Stomach (tissue), 4 donors: ENCODE results near the gene SCGB2B2.

ENCODE experiments used
- EP300 ChIP-seq: sonication (generic); formaldehyde crosslinking; IDR thresholded peaks from one replicate; pipeline ENCODE4 v1.6.1; 2017; ENCODE audit warnings: antibody characterized with exemption
- POLR2AphosphoS5 ChIP-seq, 3 donors: sonication (generic); formaldehyde crosslinking; IDR thresholded peaks; one replicate each; pipeline ENCODE4 v1.6.1; 2016; ENCODE audit warnings: antibody characterized with exemption in 3 of 3
- TF ChIP-seq, protein P1 (sequence below), 7 experiments: fragments of 450-650 bp in 4 of 7; fragments of 200-600 bp in 3 of 7; sonication (generic) in 3 of 7; IDR thresholded peaks; one replicate each; pipeline ENCODE4 v1.5.1; 2016 to 2019; ENCODE audit warnings: antibody characterized with exemption in 7 of 7, control low read depth in 2 of 7, mild to moderate bottlenecking in 1 of 7

DNA sequence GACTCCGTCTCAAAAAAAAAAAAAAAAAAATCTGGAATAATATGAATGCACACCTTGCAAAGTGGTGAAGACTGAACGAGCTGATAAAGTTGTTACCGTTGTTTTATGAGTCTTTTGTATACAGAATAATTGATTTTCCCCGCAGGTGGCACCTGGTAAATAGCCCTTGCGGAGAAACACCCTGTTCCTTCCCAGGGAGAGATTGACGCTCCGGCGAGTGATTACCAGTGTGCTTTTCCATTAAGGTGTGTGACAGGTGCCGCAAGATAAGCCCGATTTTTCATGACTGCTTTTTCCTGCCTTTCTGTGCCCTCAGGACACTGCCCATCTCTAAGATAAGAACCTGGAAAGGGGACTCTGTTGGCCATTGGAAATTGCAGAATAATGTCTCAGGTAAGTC, 1.5 kb upstream of the SCGB2B2 start:
- no peak for TF ChIP-seq EP300
- TF ChIP-seq, protein P1, sequence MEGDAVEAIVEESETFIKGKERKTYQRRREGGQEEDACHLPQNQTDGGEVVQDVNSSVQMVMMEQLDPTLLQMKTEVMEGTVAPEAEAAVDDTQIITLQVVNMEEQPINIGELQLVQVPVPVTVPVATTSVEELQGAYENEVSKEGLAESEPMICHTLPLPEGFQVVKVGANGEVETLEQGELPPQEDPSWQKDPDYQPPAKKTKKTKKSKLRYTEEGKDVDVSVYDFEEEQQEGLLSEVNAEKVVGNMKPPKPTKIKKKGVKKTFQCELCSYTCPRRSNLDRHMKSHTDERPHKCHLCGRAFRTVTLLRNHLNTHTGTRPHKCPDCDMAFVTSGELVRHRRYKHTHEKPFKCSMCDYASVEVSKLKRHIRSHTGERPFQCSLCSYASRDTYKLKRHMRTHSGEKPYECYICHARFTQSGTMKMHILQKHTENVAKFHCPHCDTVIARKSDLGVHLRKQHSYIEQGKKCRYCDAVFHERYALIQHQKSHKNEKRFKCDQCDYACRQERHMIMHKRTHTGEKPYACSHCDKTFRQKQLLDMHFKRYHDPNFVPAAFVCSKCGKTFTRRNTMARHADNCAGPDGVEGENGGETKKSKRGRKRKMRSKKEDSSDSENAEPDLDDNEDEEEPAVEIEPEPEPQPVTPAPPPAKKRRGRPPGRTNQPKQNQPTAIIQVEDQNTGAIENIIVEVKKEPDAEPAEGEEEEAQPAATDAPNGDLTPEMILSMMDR (IDR thresholded peaks at IDR 0.05): no peak
- no peak for TF ChIP-seq POLR2AphosphoS5 (IDR thresholded peaks at IDR 0.05)
